ENCODE data around the gene ZNF195.
"Not testable (repeated sequence)": the region's sequence is repeated elsewhere in the genome, so short reads cannot be mapped to it uniquely, and the experiment has no call there.

Gene ZNF195

GRCh38 chr11:3331078-3331477, 47.9 kb downstream of the ZNF195 start:
- H3K9me3 ChIP-seq (ENCODE audit: control insufficient read depth, insufficient read depth, low read depth, low read length); H3K36me3 ChIP-seq (ENCODE audit: control insufficient read depth in 2 of 2, insufficient read depth in 1 of 2, low read length in 2 of 2); CTCF ChIA-PET; H3K4me3 ChIP-seq (ENCODE audit: low read depth, low read length); H3K27ac ChIP-seq (ENCODE audit: extremely low read depth, low read depth, low read length); H3K4me1 ChIP-seq (ENCODE audit: control insufficient read depth, insufficient read depth, low read length); POLR2A ChIA-PET: not testable (repeated sequence)

- H3K27ac ChIP-seq (ENCODE audit: extremely low read depth, low read depth, low read length); H3K36me3 ChIP-seq (ENCODE audit: control insufficient read depth in 2 of 2, insufficient read depth in 1 of 2, low read length in 2 of 2); H3K4me3 ChIP-seq (ENCODE audit: low read depth, low read length); H3K9me3 ChIP-seq (ENCODE audit: control insufficient read depth, insufficient read depth, low read depth, low read length); POLR2A ChIA-PET; H3K4me1 ChIP-seq (ENCODE audit: control insufficient read depth, insufficient read depth, low read length); CTCF ChIA-PET: not testable (repeated sequence)
Measured at GRCh38 chr11:3330064-3330463, 48.9 kb downstream of the ZNF195 start.

GRCh38 chr11:3328503-3328902, 50.4 kb downstream of the ZNF195 start:
- CTCF ChIA-PET; H3K36me3 ChIP-seq (ENCODE audit: control insufficient read depth in 2 of 2, insufficient read depth in 1 of 2, low read length in 2 of 2); POLR2A ChIA-PET: not testable (repeated sequence)

GRCh38 chr11:3326450-3326849, 52.5 kb downstream of the ZNF195 start:
- H3K36me3 ChIP-seq (ENCODE audit: control insufficient read depth in 2 of 2, insufficient read depth in 1 of 2, low read length in 2 of 2); H3K9me3 ChIP-seq (ENCODE audit: control insufficient read depth, insufficient read depth, low read depth, low read length); H3K4me3 ChIP-seq (ENCODE audit: low read depth, low read length); CTCF ChIA-PET; POLR2A ChIA-PET; H3K27ac ChIP-seq (ENCODE audit: extremely low read depth, low read depth, low read length); H3K4me1 ChIP-seq (ENCODE audit: control insufficient read depth, insufficient read depth, low read length): not testable (repeated sequence)

More at GRCh38 chr11:3328503-3328902, 50.4 kb downstream of the ZNF195 start:
- not testable (repeated sequence) for H3K4me1 ChIP-seq (ENCODE audit: control insufficient read depth, insufficient read depth, low read length); H3K27ac ChIP-seq (ENCODE audit: extremely low read depth, low read depth, low read length); H3K4me3 ChIP-seq (ENCODE audit: low read depth, low read length); H3K9me3 ChIP-seq (ENCODE audit: control insufficient read depth, insufficient read depth, low read depth, low read length)

DNA sequence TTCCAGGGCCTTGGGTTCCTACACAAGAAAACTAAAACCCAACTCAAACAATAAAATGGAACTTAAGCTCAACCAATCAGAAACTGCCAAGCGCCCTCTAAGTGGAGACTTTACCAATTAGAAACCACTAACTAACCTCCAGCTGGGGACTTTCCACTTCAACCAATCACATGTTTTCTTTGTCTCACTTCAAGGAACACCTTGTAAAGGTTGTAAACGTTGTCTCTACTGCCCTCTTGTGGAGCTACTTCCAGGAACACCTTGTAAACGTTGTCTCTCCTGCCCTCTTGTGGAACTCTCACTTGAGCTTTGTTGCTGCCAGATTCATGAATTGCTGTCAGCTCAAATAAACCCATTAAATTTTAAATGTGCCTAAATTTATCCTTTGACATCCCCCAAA, 54.2 kb downstream of the ZNF195 start:
- H3K9me3 ChIP-seq (ENCODE audit: control insufficient read depth, insufficient read depth, low read depth, low read length); H3K4me3 ChIP-seq (ENCODE audit: low read depth, low read length); H3K36me3 ChIP-seq (ENCODE audit: control insufficient read depth in 2 of 2, insufficient read depth in 1 of 2, low read length in 2 of 2); H3K4me1 ChIP-seq (ENCODE audit: control insufficient read depth, insufficient read depth, low read length); CTCF ChIA-PET; H3K27ac ChIP-seq (ENCODE audit: extremely low read depth, low read depth, low read length); POLR2A ChIA-PET: not testable (repeated sequence)
